Activated CD4-positive, alpha-beta T cell treated with anti-CD3 and anti-CD28 coated beads for 1 hour (primary cell): ENCODE results near the gene HVCN1.
"Not testable (repeated sequence)": the region's sequence is repeated elsewhere in the genome, so short reads cannot be mapped to it uniquely, and the experiment has no call there.

Source experiments
- DNase-seq: peaks from one replicate; pipeline ENCODE4 v3.0.0-alpha.2; 2020

Gene HVCN1

DNA sequence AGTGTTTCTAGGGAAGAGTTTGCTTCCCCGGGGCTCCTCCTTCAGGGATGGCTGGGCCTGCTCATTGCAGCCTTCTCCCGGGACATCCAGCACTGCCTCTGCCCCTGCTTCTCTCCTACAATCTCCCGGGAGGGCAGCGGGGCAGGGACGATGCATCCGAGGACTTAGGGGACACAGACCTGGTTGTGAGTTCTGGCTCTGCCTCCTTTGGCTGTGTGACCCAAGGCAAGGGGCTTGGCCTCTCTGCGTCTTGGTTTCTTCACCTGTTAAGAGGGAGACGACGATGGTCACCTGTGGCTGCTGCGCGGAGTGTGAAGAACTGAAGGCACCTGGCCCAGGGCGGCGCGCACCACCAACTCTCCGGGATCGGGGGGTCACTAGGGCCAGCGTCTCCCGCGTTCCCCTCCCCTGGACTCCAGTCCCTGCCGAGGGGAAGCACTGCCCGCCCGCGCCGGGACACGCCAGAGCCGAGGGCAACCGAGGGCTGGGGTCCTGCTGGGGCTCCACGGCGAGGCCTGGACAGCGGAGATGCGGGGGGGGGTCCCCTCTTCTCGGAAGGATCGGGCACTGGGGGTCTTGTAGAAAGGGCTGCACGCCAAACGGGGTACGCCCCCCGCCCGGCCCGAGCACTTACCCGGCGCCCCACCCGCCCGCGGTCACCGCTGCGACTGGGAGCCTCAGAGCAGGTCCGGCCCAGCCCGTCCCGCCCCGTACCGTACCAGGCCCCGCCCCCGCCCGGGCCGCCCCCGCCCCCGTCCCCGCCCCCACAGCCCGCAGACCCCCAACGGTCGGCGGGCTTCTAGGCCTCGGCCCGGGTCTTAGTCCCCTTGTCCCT, at the start of gene HVCN1:
Gene HVCN1, minus strand, starts transcription at position 670 of the 835 bp plus-strand sequence. CDS start 5,870 bp downstream, outside the sequence.
- no peak for DNase-seq

- no peak for DNase-seq
Observed at GRCh38 chr12:110737532-110737931, 48.6 kb upstream of the HVCN1 start.

GRCh38 chr12:110737016-110737415, 48.1 kb upstream of the HVCN1 start:
- DNase-seq: not testable (repeated sequence)

GRCh38 chr12:110733900-110734299, 45.0 kb upstream of the HVCN1 start:
- no peak for DNase-seq

GRCh38 chr12:110733089-110733715, 44.3 kb upstream of the HVCN1 start:
- DNase-seq: no peak

DNA sequence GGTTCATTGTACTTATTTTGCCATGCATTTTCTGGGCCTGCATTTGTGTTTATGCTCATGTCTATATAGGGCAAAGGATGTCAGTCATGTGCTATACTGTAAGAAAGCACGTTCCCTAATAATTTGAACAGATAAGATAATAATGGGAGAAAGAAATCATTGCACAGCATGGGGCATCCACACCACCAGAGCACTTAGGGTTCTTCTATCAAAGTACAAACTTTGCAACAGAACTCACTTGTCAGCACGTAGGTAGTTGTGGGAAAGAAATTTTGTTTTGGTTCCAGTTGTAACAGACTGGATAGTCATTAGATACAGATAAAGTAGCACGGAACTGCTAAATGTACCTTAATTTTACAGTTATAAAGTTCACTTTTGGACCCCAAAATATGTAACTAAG, 43.7 kb upstream of the HVCN1 start:
- DNase-seq: no peak

DNA sequence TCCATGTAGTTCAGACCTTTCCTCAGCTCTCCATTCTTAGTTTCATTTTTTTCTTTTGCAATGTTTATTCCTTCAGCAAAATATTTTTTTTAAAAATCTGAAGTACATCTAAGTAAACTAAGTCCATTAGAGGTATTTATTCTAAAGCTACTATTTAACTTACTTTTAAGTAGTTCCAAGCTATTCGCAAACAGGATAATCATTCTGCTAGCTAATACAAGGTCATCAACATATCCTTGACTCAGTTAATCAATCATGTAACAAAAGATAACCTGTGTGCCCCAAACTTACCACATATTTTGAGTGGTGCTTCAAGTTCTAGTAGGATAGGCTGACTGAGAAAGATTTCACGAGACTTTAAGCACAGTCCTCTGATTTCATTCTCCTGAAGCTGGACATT, 42.6 kb upstream of the HVCN1 start:
- no peak for DNase-seq

DNA sequence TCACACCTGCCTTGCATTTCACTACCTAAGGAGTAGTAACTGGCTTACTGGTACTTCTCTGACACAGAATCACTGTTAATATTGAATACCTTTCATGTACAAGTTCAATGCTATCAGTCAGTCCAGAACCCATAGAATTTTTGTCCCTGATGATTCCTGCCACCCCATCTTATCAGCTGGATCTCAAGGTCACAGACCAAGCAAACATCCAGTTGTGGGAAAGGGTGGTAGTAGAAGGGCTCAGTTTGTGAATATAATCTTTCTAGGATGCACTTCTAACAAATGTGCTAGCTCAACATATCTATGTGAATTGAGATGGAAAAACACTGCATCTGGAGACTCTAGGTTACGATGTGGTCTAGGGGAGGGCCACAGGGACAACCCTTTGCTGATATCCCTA, 39.7 kb upstream of the HVCN1 start:
- no peak for DNase-seq

DNA sequence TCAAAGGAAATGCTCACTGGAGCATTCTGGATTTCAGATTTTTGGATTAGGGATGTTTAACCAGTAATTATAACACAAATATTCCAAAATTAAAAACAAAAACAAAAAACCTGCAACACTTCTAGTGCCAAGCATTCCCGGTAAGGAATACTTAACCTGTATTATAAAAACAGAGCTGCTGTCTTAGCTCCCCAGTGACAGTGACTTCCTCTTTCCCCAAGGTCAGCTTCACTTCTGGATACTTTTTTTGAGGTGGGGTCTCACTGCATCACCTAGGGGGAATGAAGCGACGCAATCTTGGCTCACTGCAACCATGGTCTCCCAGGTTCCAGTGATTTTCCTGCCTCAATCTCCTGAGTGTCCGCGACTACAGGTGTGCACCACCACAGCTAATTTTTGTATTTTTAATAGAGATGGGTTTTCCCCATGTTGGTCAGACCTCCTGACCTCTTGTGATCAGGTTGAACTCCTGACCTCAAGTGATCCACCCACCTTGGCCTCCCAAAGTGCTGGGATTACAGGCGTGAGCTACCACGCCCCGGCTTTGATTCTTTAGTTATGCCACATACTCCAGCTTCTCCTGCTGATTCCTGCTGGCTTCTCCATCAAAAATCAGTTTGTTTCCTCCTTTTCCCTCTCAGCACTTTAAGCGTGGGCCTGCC, 37.9 kb upstream of the HVCN1 start:
- no peak for DNase-seq

DNA sequence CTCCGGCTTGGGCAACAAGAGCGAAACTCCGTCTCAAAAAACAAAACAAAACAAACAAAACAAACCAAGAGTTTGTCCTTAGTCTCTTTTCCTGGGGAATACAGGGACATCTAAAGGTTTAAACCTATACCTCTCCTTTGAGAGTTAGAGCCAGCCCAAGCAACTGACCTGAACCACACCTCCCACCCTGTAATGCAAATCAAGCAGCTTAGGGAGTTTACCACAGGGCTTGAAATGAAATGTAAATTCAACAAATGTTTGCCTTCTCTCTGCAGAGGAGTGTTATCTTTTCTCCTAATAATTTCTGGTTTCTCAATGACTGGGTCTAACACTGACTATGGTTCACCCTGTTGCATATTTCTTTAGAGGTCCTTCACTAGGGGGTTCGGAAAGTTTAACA, 37.1 kb upstream of the HVCN1 start:
- DNase-seq: no peak

DNA sequence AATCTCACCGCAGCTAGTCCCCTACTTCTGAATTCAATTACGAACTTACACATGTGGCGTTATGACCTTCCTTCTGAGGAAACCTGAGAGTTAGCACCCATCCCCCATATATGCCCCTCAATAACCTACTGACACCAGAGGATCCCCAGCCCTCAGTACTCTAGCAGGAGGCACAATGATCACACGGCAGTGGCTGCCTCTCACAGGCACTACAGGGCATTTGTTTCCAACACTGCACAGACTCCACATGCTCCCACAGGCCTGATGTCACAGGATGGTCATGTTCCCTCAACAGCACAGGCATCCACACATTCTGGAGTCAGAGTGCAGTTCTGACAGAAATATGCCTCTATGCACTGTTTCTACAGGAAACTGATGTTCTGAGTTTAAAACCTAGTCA, 36.4 kb upstream of the HVCN1 start:
- DNase-seq: no peak

GRCh38 chr12:110722892-110723291, 34.0 kb upstream of the HVCN1 start:
- DNase-seq: not testable (repeated sequence)

- no peak for DNase-seq
Observed at GRCh38 chr12:110721570-110721969, 32.7 kb upstream of the HVCN1 start.

DNA sequence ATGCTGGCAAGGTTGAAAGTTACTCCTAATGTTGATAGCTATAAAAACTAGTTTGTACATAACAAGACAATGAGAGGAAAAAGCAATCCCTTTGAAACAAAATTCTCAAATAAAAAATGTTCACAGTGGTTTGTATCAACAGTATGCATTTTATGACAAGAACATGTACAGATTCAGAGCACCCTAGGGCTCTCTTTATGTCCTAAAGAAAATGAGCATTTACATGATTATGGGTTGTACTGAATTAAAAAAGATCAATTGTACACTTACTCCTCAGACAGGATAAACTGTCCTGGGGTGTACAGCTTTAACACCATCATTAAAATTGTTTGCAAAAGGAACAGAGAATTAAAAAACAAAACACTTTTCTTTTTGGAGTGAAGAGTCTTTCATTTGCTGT, 31.6 kb upstream of the HVCN1 start:
- DNase-seq: no peak

DNA sequence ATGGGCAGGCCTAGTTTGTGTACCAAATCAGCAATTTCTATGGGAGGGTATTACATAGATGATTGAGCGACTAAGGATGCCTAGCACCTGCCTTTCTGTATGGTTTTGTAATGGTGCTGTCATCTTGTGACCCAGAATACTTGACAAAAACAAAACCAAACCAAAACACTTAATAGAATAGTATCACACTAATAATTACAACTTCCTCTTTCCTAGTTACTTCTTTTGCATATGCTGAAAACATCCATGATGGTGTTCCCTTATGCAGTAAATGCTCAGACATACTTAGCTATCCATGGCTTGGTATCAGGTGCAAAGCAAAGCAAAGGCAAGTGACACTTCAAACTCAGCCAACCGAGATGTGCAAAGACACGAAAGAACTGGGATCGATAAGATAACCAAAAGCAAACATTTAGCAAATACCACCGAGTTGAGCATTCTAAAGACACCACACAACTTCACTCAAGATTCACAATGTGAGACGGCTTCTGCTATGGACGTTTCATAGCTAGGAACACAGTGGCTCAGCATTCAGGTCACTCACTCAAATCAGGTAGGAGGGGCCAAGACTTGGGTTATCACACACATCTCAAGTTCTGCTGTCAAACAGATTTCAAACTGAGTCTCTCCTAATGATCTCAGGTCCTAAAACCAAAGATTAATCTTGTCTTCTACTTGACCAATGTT, 29.4 kb upstream of the HVCN1 start:
- no peak for DNase-seq

DNA sequence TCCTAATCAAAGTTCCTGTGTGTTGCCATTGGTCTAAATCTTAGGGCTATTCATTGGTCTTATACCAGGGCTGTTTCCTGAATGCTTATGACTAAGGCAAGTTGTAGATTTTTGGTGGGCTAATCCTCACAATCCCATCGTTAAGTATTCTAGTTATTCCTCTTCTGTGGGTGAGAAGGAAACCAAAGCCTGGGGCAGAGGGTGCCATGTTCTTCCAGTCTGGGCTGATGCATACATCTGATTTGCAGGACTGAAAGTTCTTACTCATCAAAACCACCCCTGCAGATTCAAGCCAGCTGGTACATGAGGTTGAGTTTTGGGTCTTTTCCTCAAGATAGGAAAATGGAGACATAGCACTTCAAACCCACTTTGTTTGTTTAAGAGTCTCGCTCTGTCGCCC, 28.1 kb upstream of the HVCN1 start:
- no peak for DNase-seq

GRCh38 chr12:110708917-110709316, 20.0 kb upstream of the HVCN1 start:
- DNase-seq: no peak

DNA sequence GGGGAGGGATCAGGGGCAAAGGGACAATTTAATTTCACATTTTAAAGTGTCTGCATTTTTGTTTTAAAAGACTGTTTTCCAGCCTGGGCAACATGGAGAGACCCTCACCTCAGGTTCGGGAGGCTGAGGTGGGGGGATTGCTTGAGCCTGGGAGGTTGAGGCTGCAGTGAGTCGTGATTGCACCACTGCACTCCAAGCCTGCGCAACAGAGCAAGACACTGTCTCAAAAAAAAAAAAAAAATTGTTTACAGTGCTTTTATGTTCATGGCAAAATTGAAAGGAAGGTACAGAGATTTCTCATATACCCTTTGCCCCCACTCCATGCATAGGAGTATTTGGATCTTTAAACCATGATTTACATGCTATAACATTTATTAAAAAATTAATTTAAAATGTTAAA, 16.4 kb upstream of the HVCN1 start:
- no peak for DNase-seq

GRCh38 chr12:110704750-110705149, 15.8 kb upstream of the HVCN1 start:
- no peak for DNase-seq

- DNase-seq: no peak
Observed at GRCh38 chr12:110704231-110704630, 15.3 kb upstream of the HVCN1 start.

GRCh38 chr12:110702081-110702480, 13.2 kb upstream of the HVCN1 start:
- no peak for DNase-seq

DNA sequence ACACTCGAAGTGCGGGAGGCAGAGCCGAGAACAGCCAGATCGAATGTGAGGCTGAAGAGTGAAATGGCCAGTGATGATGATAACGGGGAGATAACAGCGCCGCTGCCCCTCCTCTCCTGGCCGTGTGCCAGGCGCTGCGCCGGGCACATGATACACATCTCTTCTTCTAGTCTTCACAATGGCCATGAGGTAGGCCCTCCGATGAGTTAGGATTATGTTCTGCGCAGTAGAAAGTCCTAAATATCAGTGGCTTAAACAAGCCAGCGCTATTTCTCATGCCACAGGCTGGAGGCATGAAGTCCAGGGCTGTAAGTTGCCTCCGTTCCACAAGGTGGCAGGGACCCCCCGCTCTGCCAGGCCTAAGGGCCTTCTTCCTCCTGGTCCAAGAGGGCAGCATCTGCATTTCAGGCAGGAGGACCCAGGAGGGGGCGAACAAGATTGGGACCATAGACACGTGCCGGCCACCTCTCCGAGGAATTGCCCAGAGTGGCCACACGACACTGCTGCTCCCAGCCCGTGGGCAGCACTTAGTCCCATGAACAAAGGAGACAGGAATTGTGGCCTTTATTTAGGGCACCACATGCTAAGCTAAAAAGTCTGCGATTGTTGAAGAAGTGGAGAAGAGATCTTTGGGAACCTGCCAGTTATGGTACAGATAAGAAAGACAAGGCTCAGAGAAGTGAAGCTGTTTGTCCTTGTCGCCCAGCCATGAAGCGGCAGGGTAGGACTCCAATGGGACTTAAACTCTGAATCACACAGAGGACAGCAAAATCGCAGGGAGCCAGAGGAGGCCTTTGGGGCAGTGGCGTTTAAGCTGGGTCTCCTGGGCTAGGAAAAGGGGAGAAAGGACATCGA, 10.9 kb upstream of the HVCN1 start:
- no peak for DNase-seq
